Smooth muscle cell of the umbilical artery (primary cell): ENCODE data around the gene CCDC198. TPM values are rescaled to one million over a fixed set of nuclear protein-coding genes. Genes with fewer than 3 reads are reported as not detected.

ENCODE experiments used
- total RNA-seq: library from RNA; depleted of rRNA; stranded (reverse); fragments of >200 nt; gene quantifications from 2 replicates; pipeline ENCODE4 v1.2.3, GENCODE V29; 2014

Gene CCDC198
- 0.32 TPM in 1 of 2 replicates, not detected in the other for total RNA-seq

DNA sequence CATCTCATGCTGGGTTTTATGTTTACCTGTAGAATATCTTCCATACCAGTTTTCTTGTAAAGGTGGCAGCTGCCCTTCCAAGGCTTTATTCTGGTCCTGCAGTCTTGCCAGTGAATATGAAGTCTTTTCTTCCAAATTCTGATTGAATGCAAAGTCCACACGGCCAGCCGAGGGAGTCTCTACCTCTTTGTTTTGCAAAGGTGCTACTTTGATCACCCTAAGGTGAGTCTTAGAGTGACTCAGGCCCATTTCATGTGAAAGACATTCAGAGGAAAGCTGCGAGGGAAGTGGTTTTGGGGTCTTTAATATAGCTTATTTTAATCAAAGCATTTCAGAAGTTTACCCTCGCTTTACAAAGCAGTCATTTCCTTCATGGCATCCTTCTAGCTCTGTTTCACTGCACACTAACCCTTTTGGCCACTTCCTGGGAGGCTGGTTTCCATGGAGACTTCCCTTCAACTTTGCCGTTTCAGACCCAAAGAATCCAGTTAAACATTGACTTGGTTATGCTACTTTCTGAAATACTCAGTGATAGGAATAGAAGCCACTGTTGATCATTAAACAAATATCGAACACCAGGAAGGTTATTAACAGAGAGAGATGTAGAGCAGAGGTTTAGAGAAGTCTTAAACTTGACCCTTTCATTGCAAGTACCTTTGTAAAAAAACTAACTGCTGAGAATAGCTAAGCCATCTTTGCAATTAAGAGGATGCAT lies at the start of gene CCDC198:
CCDC198 (minus strand) TSS at position 391 of the 715 bp plus-strand sequence; CDS start at position 249, 142 bp downstream.

Other genes starting within 250 kb of the CCDC198 start
- 64.4 and 109 TPM in 2 replicates for gene EXOC5, start 225.0 kb downstream of the CCDC198 start, total RNA-seq
- gene AP5M1, start 224.9 kb downstream of the CCDC198 start, total RNA-seq = 17.2 and 34.5 TPM in 2 replicates
- gene NAA30, start 103.3 kb downstream of the CCDC198 start, total RNA-seq = 21.4 and 26.0 TPM in 2 replicates